HG03108 (cell line): Measurements from ENCODE around the gene SCN9A.
"Not testable (repeated sequence)": the region's sequence is repeated elsewhere in the genome, so short reads cannot be mapped to it uniquely, and the experiment has no call there.

Experiments
- ATAC-seq: cut with Tn5 transposase; IDR thresholded peaks from one replicate; pipeline ENCODE4 v1.9.1; 2021; ENCODE audit warnings: moderate library complexity; ENCODE audit not compliant: unreplicated experiment

The SCN9A gene

DNA sequence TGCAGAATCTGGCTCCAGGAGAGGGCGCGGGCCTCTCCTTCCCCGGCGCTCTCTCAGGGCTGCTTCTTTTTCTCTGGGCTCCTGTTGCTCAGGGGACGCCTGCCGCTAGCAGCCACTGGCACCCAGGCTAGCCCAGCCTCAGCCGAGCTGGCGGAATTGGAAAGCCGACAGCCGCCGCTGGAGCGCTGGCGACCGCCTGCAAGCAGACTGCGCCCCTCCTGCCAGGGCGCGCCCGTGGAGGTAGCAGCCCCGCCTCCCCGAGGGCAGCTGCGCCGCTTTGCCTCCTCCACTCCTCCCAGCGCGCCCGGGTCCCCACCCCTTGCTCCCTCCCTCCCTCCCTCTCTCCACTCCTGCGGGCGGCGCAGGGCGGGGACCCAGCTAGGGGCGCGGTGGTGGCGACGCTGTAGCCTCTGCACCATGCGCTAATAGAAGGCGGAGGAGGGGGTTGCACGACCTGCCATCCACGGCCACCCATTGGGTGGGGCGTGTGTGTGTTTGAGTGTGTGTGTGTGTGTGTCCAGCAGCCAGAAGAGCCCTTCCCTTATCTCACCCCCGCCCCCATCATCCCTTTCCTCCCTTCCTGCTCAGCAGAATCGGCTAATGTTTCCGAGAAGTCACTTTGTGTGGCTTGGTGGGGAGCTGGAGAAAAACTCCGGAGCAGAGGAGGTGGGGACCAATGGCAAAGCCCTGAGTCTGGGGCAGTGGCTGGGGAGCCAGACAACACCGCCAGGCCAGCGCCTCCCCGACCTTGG, at the start of gene SCN9A:
TSS of gene SCN9A (minus strand) at position 209 of the 752 bp plus-strand sequence. CDS start 64,188 bp downstream, outside the sequence.
- ATAC-seq: no peak

DNA sequence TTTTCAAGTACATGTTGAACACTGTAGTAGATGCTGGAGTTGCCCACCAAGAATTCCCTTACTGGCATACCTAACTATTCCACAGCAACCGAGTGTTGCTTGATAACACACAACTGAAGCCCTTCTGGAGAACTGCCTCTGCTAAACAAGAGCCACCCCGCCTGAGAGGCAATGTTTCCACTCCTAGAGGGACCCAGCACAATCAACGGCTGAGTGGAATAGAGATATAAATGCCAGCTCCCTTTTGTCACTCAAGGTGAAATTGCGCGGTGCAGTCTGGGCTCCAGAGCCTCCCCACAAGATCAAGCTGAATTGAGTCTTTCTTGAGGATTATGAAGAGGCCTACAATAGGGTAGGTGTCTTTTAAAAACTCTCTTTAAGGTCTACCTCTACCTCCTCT, 49.1 kb upstream of the SCN9A start:
- no peak for ATAC-seq

DNA sequence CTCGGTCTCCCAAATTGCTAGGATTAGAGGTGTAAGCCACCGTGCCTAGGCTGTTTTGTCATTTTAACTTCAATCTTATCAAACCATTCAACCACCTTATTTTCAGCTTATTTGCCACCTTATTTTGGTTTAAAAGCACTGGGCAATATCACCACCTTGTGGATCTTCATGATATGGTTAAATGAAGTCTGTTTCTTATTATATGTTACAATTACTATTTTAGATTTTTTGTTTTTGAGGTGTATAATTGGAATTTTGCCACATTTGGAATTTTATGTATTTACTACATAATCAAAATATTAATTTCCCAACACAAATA, 43.8 kb upstream of the SCN9A start:
- no peak for ATAC-seq

DNA sequence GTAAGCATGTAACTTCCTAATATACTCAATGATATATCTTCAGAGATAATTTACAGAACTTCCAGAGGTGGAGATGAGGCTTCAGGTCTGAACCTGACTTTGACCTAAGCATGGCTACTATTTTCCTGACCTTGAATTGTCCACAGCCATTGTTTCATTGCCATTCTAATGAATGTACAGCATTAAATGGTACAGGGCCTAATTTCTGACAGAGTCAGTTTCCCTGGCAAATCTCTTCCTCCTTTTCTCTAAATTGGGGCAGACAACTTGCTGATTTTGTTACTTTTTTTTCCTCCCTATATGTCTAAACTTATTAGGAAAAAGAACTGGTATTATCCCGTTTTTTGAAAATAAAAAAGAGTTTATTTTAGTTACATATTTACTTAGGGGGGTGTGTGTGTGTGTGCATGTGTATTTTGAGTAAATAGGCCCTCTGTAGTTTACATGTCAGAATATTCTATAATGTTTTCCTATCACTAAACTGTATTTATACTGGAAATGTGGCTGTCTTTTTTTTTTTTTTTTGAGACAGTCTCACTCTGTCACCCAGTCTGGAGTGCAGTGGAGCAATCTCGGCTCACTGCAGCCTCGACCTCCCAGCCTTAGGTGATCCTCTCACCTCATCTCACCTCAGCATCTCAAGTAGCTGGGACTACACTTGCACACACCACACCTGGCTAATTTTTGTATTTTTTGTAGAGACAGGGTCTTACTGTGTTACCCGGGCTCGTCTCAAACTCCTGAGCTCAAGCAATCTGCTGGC, 43.3 kb upstream of the SCN9A start:
- no peak for ATAC-seq

DNA sequence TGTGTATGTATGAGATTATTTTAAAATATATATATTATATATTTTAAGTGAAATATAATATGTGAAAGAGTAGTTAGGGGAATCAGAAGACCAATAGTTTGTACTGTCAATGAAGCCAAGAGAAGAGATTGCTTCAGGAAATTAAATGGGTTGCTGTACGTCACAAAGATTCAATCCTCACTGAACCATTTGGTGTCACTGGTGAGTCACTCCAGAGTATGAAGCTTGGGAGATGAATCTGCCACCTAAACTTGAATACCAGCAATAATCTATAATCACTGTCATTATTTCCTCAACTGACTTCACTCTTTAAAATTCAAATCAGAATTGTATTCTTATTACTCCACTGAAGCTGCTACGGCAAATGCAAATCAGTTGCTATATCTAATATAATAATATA, 41.9 kb upstream of the SCN9A start:
- no peak for ATAC-seq

DNA sequence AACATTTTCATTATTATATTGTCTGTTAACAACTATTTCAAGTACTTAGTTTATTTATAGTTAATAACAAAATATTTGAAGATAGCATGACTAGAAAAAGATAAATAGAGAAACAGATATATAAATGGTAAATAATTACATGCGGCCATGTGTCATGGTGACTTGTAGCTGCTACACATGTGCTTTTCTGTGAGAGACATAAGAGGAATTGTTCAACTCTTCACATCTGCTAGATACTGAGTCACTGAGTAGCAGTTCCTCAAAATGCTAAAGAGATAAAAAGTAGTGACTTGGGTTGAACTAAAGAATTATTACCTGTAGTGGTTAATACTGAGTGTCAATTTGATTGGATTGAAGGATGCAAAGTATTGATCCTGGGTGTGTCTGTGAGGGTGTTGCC, 37.5 kb upstream of the SCN9A start:
- ATAC-seq: no peak

DNA sequence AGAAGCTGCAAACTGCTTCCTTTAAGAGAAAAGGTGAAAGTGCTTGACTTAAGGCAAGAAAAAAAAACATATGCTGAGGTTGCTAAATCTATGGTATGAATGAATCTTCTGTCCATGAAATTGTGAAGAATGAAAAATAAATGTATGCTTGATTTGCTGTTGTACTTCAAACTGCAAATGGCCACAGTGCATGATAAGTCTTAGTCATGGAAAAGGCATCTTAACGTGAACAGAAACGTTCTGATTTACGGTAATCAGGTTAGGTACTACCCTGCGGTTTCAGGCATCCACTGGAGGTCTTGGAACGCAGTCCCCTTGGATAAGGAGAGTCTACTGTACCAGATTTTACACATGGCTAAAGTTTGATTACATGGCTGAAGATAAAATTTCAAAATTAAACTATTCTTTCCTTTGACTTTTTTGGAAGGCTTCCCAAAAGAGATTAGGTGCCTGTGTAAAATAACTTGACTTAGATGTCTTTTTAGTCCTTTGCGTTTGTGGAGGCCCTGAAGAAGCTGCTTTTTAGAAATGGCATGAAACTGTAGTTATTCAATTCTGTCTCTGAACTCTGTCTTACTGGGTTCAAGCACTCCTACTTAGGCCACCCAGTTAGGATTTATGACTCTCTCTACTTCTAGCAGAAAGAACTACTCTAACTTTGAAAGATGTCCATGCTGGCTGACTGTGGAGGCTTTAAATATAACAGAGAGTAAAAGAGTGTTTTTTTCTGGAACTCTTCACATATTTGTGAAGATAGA, 35.9 kb upstream of the SCN9A start:
- ATAC-seq: no peak

DNA sequence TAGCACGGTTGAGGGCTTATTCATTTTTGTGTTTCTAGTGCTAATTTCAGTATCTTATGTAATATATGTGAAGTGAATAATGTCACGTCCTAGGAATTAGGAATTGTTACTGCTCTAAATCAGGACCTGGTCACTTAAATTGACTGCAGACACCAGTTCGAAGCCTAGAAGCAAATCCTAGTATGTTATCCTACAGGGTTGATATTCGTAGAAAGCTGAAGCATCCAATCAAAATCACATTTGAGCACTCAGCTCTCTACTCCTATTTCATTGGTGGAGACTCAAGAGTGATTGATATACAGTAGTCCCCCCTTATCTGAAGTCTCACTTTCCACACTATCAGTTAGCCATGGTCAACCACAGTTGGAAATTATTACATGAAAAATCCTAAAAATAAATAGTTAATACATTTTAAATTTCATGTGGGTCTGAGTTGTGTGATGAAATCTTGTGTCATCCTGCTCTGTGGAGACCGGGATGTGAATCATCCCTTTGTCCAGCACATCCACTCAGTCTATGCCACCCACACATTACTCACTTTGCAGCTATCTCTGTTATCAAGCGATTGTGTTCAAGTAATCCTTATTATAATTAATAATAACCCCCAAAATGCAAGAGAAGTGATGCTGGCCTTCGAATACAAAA, 35.2 kb upstream of the SCN9A start:
- no peak for ATAC-seq

DNA sequence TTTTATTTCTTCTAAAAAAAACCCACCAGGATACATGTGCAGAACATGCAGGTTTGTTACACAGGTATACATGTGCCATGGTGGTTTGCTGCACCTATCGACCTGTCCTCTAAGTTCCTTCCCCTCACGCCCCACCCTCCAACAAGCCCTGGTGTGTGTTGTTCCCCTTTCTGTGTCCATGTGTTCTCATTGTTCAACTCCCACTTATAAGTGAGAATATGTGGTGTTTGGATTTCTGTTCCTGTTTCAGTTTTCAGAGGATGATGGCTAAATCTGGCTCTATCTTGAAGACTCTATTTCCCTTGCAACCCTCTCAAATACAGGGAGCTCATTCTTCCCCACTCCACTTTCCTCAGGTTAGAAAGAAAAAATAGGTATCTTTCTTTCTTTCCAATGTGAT, 32.0 kb upstream of the SCN9A start:
- not testable (repeated sequence) for ATAC-seq

DNA sequence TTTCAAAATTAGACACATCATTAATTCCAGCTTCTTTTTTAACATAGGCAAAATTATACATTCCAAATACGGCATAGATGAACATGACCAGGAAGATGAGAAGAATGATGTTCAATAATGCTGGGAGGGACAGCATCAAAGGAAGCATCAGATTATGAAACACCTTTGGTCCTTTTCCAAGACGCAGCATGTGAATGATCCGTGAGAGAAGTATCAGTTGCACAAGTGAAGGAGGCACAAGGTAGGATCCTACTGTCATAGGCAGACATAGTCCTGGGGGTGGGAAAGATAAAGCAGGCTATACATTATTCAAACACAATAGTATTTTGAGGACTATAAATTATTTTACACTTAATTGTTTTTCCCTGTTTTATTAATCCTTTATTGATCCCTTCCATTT, 30.6 kb upstream of the SCN9A start:
- no peak for ATAC-seq

DNA sequence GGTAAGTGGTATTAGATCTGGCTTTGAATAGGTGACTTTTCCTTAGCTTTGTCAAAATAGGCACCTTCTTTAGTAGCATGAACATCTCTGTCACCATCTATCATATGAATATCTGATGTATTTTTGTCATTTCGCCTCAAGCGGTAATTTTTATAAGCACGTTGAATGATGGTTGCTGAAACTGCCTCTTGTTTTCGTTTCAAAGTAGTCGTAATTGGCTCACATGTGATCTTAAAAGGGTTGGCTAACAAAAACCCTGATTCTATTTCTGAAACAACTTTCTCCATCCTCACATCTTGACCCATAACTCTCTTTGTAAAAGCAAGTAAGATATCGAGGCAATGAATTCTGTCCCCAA, 29.8 kb upstream of the SCN9A start:
- ATAC-seq: no peak

DNA sequence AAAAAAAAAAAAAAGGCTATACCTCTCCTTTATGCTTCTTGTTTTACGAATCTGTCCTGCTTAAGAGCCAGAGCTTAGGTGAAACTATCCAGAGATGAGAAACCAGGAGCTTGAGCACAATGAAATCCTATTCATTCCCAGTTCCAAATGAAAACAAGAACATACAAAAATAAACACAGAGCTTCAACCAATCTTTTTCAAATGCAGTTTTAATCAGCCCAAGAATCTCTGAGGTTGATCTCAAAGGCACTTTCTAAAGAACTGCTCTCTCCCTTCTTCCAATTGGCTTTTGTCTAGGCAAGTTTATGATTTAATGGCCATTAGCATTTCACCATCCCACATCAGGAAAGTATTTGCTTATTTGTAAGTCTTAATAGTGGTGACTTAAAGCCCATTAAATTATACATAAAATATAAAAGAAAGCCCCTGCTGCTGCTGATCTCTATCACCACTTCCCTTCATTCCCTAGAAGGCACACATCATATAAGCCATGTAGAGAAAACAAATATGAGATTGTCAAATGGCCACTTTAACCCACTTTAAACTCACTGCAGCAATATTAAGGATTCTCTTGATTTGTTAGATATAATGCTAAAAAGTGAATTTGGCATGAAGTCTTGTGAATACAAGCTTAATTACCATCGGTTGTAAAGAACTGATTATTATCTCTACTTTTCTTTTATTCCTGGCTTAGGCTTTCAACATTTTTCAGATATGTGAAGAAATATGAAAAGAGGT, 29.3 kb upstream of the SCN9A start:
- ATAC-seq: no peak

DNA sequence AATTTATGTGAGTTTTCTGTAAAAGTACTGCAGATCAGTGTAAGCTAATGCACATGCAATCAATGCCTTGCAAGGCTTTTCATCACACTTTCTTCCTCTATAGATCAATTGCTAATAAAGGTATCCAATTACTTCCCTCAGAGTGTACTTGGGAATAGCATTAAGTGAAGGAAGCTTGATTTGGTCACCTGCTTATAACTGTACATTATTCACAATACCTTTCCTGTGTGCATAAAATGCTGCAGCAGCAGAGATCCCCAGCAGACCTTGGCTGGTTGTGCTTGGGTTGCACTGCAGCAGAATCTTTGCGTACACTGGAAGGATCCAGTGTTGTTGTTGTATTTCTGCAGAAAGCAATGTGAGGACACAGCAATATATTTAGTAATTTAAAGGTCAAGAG, 18.5 kb upstream of the SCN9A start:
- ATAC-seq: no peak

DNA sequence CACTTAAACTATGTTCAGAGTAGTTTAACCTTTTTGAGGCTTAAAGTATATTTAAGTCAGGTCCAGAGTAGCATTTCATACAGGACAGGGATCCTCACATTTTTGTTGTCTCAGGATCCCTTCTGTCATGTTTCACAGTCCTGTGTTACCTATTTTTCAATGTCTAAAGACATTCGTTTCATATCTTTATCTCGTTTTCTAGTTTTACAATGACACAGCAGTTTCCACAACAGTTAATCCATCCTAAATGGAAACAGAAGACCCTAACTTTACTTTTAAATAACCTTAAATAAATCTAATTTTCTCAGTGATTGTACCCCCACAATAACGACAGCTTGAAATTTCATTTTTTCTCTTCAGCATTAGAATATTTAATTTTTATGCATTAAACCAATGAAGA, 17.3 kb upstream of the SCN9A start:
- no peak for ATAC-seq

DNA sequence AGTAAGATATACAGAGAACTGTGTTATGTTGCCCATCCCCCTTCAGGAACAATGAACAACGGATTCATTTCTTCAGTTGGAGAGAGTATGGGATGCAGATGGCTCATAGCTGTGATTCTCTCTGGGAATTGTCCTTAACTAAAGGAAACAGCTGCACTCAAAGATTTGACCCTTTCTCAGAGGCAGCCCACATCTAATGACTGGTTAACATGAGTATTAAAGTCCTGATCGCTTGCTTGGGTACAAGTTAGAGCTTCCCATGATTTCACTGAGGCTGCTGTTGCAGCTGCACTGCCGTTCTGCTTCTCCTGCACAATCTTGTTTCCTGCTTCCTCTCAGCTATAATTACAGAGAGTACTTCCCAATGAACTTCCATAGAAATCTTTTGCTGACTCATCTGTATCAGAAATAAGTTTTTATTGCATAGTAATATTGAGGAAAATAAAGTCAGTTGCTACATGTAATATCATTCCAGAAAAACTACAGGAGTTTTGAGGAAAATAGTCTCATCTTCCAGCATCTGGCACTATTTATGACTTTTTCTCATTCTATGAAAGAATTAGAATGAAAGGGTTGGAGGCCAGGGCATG, 12.8 kb upstream of the SCN9A start:
- ATAC-seq: no peak

DNA sequence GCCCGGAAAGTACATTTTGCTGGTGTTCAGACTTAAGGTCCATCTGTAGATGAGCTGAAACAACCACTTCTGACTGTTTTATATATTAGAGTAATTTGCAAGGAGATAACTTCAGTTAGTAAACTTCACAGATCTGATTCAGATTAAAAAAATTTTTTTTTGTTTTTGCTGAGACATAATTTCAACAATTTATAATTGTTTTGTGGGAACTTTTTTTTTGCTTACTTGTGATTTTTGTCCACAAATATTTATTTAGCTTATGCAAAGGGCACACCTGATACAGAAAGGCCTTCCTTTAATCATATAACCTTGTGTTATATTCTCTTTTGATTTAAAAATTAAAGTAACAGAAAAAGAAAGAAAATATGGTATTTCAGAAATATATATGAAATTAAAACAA, 9.6 kb upstream of the SCN9A start:
- ATAC-seq: no peak

DNA sequence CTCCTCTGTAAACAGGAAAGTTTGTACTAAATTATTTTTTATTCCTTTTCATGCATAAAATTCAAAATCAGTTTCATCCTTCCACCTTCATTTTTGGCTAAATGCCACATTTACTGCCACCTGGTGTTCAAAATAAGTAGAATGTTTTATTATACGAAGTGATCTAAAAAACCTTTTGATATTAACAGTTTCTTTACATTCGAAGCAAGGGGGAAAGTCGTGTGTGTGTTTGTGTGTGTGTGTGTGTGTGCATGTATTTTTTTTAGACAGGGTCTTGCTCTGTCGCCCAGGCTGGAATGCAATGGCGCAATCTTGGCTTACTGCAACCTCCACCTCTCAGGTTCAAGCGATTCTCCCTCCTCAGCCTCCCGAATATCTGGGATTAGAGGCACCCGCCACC, 9.0 kb upstream of the SCN9A start:
- no peak for ATAC-seq

DNA sequence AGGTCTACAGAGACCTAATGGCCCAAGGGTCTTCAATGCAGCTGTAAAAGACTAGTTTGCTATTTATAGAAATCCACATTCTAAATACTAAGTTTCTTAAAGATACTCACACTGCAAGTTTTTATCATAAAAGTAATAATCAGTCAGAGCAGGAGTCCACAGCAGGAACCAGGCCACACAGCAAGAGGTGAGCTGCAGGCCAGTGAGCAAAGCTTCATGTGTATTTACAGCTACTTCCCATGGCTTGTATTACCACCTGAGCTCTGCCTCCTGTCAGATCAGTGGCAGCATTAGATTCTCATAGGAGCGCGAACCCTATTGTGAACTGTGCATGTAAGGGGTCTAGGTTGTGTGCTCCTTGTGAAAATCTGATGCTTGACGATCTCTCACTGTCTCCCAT, 6.7 kb upstream of the SCN9A start:
- ATAC-seq: no peak

DNA sequence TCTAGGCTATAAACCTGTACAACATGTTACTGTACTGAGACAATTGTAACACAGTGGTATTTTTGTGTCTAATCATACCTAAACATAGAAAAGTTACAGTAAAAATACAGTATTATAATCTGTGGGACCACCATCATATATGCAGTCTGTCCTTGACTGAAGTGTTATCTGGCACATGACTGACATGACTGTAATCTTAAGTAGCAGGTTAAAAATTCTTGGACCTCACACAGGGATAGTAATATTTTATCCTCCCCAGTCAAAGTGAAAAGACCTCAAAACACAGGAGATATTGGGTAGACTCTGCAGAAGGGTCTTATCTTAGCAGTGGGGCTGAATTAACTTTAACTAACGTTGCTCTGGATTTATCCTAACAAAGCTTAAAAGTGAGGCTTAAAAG, 4.9 kb upstream of the SCN9A start:
- ATAC-seq: no peak

DNA sequence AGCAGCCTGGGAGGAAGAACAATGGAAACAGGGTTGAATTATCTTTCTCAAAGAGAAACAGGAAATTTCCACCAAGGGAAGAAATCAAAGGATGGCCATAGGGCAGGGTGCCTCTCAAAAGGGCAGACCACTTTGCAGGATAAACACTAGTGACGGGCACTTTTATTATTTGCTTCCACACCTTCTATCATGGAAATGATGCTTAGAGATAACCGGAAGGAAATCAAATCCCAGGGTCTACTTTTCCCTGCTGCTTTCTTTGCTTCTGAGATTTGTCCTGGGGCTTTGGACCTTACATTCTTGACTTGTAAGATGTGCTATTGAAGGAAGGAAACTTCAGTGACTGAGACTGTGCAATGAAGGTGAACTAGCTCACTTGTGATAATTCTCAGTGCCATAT, 1.1 kb upstream of the SCN9A start:
- no peak for ATAC-seq

DNA sequence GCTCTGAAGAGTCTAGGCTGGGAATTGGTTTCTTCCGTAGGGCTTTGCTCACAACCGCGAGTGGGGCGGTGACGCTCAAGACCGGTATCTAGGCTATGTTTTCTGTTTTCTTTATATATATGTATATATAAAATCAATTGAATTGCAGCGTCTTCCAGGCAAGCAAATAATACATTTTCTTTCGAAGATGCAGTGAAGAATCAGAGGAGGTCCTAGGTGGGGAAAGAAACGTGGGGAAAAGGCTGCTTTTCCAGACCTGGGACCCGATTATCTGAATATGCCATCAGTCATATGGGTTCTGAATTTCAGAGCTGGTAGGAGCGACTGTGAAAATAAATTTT, 714 bp upstream of the SCN9A start:
- no peak for ATAC-seq
